ENCODE results near the gene PHOSPHO1.
"Not testable (repeated sequence)": the region's sequence is repeated elsewhere in the genome, so short reads cannot be mapped to it uniquely, and the experiment has no call there.

PHOSPHO1 gene

GRCh38 chr17:49191409-49191916 is 39.1 kb downstream of the PHOSPHO1 start:
- no peak for DNase-seq

- no peak for DNase-seq
These were observed 39.7 kb downstream of the PHOSPHO1 start for GRCh38 chr17:49190932-49191331.

GRCh38 chr17:49187301-49187700 is 43.3 kb downstream of the PHOSPHO1 start:
- DNase-seq, result no peak

- DNase-seq, result not testable (repeated sequence)
These were observed 45.2 kb downstream of the PHOSPHO1 start for GRCh38 chr17:49185381-49185780.

- not testable (repeated sequence) for DNase-seq
These were observed 46.1 kb downstream of the PHOSPHO1 start for GRCh38 chr17:49184522-49184921.

GRCh38 chr17:49183801-49184200 is 46.8 kb downstream of the PHOSPHO1 start:
- no peak for DNase-seq

- no peak for DNase-seq
These were observed 47.2 kb downstream of the PHOSPHO1 start for GRCh38 chr17:49183341-49183740.

GRCh38 chr17:49180998-49181635 is 49.5 kb downstream of the PHOSPHO1 start:
- DNase-seq, result no peak

GRCh38 chr17:49180303-49180702 is 50.3 kb downstream of the PHOSPHO1 start:
- peak; percentile 62 to 69 for DNase-seq

- DNase-seq, result not testable (repeated sequence)
These were observed 54.6 kb downstream of the PHOSPHO1 start for GRCh38 chr17:49175978-49176377.

Data from CD4-positive, alpha-beta T cell treated with Interleukin-4 for 1 hour (primary cell).